CD4-positive, alpha-beta T cell treated with Interleukin-6 at 100 ng/mL for 8 hours (primary cell): Measurements from ENCODE around the gene ARHGAP12.

ENCODE experiments used
- DNase-seq: peaks from one replicate; pipeline ENCODE4 v3.0.0-alpha.2; 2020; ENCODE audit warnings: mixed read lengths, low spot score

ARHGAP12 gene

DNA sequence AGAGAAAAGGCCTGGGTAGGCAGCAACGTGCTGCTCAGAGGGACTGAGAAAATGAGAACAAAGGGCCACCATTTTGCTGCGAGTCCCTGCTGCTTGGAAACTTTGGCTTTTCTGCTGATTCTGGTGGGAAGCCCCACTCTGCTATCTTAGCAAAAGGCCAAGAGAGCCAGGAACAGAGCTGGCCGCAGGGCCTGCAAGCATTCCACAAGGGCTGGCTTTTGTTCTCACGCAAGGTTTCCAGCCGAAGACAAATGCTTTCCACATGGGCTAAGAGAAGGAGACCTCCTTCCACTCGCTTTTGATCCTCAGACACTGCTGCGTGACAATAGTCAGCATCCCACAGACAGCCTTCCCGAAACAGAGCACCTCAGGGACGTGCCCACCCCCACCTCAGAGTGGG is 163.1 kb downstream of the ARHGAP12 start:
- no peak for DNase-seq

- DNase-seq = no peak
Measured at GRCh38 chr10:31762316-31762715, 166.3 kb downstream of the ARHGAP12 start.

DNA sequence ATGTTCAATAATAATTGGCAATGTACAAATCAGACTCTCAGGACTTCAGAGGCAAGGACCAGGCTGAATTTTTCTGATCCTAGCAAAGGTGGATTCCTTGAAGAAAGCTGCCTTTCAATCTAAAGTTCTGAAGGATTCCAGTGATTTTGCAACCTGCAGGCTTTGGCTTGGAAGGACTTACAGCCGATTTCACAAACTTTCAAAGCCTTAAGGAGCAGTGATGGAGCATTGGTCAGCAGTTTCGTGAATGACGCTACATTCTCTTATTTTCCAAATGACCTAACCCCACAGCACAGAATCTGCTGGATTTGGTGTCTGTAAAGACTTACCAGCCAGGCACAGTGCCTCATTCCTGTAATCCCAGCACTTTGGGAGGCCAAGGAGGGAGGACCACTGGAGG is 167.5 kb downstream of the ARHGAP12 start:
- no peak for DNase-seq

GRCh38 chr10:31760674-31761081 is 168.0 kb downstream of the ARHGAP12 start:
- no peak for DNase-seq

DNA sequence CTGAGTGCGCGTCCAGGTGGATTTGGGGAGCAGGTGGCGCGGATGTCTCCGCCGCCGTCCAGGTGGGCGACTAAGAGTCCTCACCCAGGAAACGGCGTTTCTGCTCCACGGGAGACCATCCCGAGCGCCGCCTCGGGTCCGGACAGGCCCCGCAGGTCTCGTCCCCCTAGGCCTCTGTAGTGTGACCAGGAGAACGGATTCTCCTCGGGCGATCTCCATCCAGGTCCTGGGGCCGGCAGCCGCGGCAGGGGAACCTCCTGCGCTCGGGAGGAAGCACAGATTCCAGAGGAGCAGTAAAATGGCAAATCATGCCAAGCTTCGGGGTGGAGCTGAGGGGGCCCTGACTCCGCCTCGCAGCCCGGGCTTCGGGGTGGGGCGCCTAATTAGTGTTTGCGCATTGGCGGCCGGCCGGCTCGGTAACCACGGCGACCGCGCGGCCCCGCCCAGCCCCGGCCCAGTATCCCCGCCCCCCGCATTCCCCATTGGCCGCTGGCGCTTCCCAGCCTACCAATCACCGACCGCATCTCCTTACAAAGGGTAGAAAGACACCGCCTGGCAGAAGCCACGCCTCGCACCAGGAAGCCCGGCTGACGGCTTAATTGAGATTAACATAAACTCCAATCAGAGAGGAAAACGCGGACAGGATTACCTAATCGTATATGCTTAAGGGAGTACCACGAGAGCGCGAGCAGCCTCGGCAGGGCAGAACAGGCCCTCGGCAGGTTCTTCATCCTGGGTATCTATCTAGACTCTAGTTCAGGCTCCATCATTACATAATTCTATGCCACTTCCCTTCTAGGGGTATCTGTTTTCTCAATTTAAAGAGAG is 168.6 kb downstream of the ARHGAP12 start:
- peak; percentile 98 for DNase-seq

- peak; percentile 35 for DNase-seq
Measured at GRCh38 chr10:31759124-31759798, 169.4 kb downstream of the ARHGAP12 start.

DNA sequence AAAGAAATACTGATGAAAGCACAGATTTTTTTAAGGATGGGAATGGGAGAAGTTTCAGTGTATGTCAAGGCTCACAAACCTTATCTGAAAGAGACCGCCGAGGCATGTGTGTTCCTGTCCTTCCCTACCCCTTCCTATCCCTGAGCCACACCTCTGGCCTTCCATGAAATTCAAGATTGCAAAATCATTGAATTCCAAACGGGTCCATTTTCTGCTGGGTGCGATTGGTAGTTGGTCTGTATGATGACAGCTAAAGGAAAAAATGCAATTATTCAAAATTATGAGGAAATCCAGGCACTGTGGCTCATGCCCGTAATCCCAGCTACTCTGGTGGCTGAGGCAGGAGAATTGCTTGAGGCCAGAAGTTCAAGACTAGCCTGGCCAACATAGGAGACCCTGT is 170.1 kb downstream of the ARHGAP12 start:
- no peak for DNase-seq

DNA sequence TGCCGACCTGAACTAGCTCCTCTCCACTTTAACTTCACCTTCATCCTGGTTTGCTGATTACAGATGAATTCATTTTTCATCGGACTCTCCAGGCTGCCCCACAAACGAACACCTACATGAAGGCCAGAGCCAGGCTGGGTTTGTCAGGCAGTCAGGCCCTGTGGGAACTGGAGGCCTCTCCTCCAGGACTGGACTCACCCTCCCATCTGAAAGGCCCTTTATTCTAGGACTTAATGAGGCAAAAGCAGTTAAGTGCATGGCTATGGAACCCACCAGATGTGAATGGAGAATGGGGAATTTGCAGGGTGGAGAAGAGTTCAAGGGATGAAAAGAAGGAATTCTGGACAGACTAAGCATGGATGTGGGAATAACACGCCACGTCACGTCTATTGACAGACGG is 170.8 kb downstream of the ARHGAP12 start:
- DNase-seq = no peak

GRCh38 chr10:31757386-31757791 is 171.2 kb downstream of the ARHGAP12 start:
- no peak for DNase-seq

DNA sequence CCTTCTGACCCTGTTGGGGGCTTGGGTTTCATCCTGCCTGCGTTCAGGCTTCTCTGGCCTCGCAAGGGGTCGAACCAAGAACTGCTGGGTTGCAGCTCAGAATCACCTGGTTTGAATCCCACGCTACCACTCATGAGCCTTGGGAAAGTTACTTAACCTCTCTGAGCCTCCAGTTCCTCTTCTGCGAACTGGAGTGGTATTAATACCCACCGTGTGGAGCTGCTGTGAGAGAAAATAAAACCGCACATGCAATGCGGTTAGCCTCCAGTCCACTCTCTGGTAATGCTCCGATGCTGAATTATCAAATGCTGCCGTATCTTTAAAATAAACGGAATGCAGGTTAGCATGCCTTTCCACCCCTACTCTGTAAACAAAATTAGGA is 171.9 kb downstream of the ARHGAP12 start:
- no peak for DNase-seq

DNA sequence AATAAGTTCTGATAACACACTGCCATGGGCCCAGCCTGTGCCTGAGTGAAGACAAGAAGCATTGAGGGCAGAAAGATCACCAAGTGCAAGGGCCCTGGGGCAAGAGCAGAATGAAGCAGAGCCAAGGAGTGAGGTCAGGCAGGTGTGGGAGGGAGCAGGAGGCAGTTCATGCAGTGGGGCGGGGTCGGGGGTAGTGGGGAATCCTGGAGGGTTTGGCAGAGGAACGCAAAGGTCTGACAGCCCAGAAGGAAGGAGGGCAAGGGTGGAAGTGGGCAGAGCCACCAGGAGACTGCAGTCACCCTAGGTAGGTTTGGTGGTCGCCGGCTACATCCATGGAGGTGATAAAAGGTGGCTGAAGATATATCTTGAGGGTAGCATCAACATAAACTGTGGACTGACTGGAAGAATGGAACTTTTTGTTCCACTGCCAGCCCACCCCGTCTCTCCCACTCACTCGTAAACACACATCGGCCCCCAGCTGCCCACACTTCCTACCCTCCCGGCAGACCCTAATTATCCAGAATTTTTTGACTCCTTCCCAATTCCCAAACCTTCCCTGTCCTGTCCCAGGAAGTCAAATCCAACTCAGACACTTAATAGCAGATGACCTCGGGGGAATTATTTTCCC is 172.4 kb downstream of the ARHGAP12 start:
- DNase-seq = no peak
